WI38 (cell line): Measurements from ENCODE around the gene USP5.
A peak's percentile ranks its signal among the peaks of the same experiment; 100 is the strongest.

Experiments used
- H3K4me3 ChIP-seq: 2 replicates; pipeline ENCODE4 v1.5.1; 2011; ENCODE audit warnings: low read depth, mild to moderate bottlenecking, control low read depth, low read length
- CTCF ChIP-seq: IDR thresholded peaks from 2 replicates; pipeline ENCODE4 v1.5.1; 2012; ENCODE audit warnings: low read depth, mild to moderate bottlenecking, control low read depth, low read length

Gene USP5

GRCh38 chr12:6909421-6910145 lies 57.6 kb downstream of the USP5 start:
- H3K4me3 ChIP-seq = no peak overlapping the region
- no peak for TF ChIP-seq CTCF

GRCh38 chr12:6912164-6912935 lies 60.4 kb downstream of the USP5 start:
- no peak for TF ChIP-seq CTCF
- H3K4me3 ChIP-seq = no peak overlapping the region

GRCh38 chr12:6914246-6914946 lies 62.4 kb downstream of the USP5 start, which contains the start of gene ENO2:
ENO2 (plus strand) TSS chr12:6914580; CDS start chr12:6915833, 1,253 bp downstream.
- H3K4me3 ChIP-seq = peak within 1 kb of the TSS; percentile 78
- no peak for TF ChIP-seq CTCF

GRCh38 chr12:6914947-6915788 lies 63.2 kb downstream of the USP5 start:
- peak overlapping the region; percentile 78 for H3K4me3 ChIP-seq
- TF ChIP-seq CTCF = no peak

GRCh38 chr12:6915789-6916285 lies 63.9 kb downstream of the USP5 start:
- no peak for TF ChIP-seq CTCF
- peak overlapping the region; percentile 78; the same call in 1 of the 2 replicates for H3K4me3 ChIP-seq
